ENCODE measurements around the gene MGAT4B.

MGAT4B gene

GRCh38 chr5:179827680-179828079 lies 21.0 kb upstream of the MGAT4B start:
- FAIRE-seq (no peak), DNase-seq (ENCODE audit: insufficient read length, low spot score) (no peak)

- FAIRE-seq (no peak), DNase-seq (ENCODE audit: insufficient read length, low spot score) (no peak)
Measured at GRCh38 chr5:179825655-179826182, 19.1 kb upstream of the MGAT4B start.

GRCh38 chr5:179824745-179825112 lies 18.1 kb upstream of the MGAT4B start:
- no peak for DNase-seq (ENCODE audit: insufficient read length, low spot score)
- no peak for FAIRE-seq

GRCh38 chr5:179823937-179824744 lies 17.5 kb upstream of the MGAT4B start:
- DNase-seq (ENCODE audit: insufficient read length, low spot score) (no peak), FAIRE-seq (no peak)

- DNase-seq (ENCODE audit: insufficient read length, low spot score) (no peak), FAIRE-seq (no peak)
Measured at GRCh38 chr5:179822444-179822990, 15.9 kb upstream of the MGAT4B start.

GRCh38 chr5:179822059-179822432 lies 15.4 kb upstream of the MGAT4B start:
- DNase-seq (ENCODE audit: insufficient read length, low spot score) (no peak), FAIRE-seq (no peak)

- peak; percentile 84 for DNase-seq (ENCODE audit: insufficient read length, low spot score)
- peak; percentile 65 for FAIRE-seq
Measured at GRCh38 chr5:179821298-179822058, 14.8 kb upstream of the MGAT4B start.

- peak; percentile 74 for FAIRE-seq
- DNase-seq (ENCODE audit: insufficient read length, low spot score), result peak; percentile 65
Measured at GRCh38 chr5:179820483-179821297, 14.0 kb upstream of the MGAT4B start, which contains the start of gene SQSTM1. Gene SQSTM1 (plus strand): TSS chr5:179820905. CDS start chr5:179820937, 32 bp downstream.

- FAIRE-seq, result no peak
- no peak for DNase-seq (ENCODE audit: insufficient read length, low spot score)
Measured at GRCh38 chr5:179820127-179820482, 13.4 kb upstream of the MGAT4B start.

- DNase-seq (ENCODE audit: insufficient read length, low spot score) (peak; percentile 64), FAIRE-seq (peak; percentile 26)
Measured at GRCh38 chr5:179819296-179820126, 12.8 kb upstream of the MGAT4B start.

- FAIRE-seq, result no peak
Measured at GRCh38 chr5:179818746-179819295, 12.2 kb upstream of the MGAT4B start.

GRCh38 chr5:179817890-179818745 lies 11.5 kb upstream of the MGAT4B start:
- FAIRE-seq (no peak), DNase-seq (ENCODE audit: insufficient read length, low spot score) (no peak)

More at GRCh38 chr5:179818746-179819295, 12.2 kb upstream of the MGAT4B start:
- DNase-seq (ENCODE audit: insufficient read length, low spot score), result peak; percentile 93

GRCh38 chr5:179817470-179817840 lies 10.8 kb upstream of the MGAT4B start:
- no peak for DNase-seq (ENCODE audit: insufficient read length, low spot score)
- no peak for FAIRE-seq

- FAIRE-seq (no peak), DNase-seq (ENCODE audit: insufficient read length, low spot score) (no peak)
Measured at GRCh38 chr5:179816796-179817469, 10.3 kb upstream of the MGAT4B start.

- no peak for DNase-seq (ENCODE audit: insufficient read length, low spot score)
Measured at GRCh38 chr5:179816401-179816795, 9.7 kb upstream of the MGAT4B start.

GRCh38 chr5:179815491-179816249 lies 9.0 kb upstream of the MGAT4B start:
- FAIRE-seq (no peak), DNase-seq (ENCODE audit: insufficient read length, low spot score) (no peak)

More at GRCh38 chr5:179816401-179816795, 9.7 kb upstream of the MGAT4B start:
- FAIRE-seq, result no peak

GRCh38 chr5:179814090-179814489 lies 7.4 kb upstream of the MGAT4B start:
- no peak for FAIRE-seq
- no peak for DNase-seq (ENCODE audit: insufficient read length, low spot score)

All from HTR-8/SVneo (cell line).